ENCODE measurements around the gene COL13A1.

COL13A1 gene

GRCh38 chr10:69845574-69846292 is 44.0 kb downstream of the COL13A1 start:
- DNase-seq (ENCODE audit: low read depth) = no peak

- DNase-seq (ENCODE audit: low read depth) = no peak
Observed at GRCh38 chr10:69846293-69846921, 44.7 kb downstream of the COL13A1 start.

DNA sequence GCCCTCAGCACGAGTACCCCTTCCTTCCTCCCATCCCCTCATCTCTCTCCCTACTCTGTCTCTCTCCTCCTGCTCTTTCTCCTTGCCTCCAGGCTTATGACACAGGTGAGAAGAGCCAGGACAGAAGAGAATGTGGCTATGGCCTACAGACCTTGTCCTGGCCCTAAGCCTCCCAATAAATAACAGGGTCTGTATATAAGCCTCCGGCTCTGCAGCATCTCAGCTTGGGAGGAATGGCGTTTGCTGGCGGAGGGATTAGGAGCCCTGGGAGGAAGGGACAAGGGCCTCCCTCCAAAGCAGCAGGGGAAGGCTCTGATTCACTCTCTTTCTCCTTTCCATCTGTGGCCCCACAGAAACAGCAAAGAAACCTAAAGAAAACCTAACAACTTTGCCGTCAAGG is 45.8 kb downstream of the COL13A1 start:
- no peak for DNase-seq (ENCODE audit: low read depth)

GRCh38 chr10:69847883-69848282 is 46.2 kb downstream of the COL13A1 start:
- no peak for DNase-seq (ENCODE audit: low read depth)

- no peak for DNase-seq (ENCODE audit: low read depth)
Observed at GRCh38 chr10:69848454-69848853, 46.7 kb downstream of the COL13A1 start.

DNA sequence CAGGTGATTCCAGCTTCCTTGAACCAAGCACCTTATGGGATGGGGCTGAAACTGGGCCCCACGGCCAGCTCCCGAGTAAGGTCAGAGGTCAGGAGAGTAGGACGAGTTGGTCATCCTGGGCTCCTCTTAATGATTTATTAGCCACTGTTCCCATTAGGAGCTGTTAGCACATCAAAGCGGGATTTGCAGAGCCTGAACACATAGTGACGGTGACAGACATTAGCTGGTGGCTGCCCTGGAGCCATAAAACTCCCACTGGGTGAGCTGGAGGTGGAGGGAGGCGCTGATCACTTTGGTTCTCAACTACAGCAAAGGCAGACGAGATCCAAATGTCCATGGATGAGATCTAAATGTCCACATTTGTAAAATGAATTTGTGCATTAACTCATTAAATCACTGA is 48.1 kb downstream of the COL13A1 start:
- no peak for DNase-seq (ENCODE audit: low read depth)

- DNase-seq (ENCODE audit: low read depth) = no peak
Observed at GRCh38 chr10:69850440-69850839, 48.7 kb downstream of the COL13A1 start.

DNA sequence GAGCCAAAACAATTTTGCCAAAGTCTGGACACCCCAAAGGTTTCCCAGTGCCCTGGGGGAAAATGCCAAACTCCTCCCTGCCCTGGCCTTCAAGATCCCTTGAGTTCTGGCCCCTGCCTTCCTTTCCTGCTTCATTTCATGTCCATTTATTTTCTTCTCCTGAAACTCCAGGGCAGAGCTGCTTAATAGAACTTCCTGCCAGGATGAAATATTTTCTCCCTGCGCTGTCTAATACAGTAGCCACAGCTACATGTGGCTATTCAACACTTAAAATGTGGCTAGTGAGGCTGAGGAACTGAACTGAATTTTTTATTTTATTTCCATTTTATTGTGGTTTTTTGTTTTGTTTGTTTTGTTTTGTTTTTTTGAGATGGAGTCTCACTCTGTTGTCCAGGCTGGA is 49.6 kb downstream of the COL13A1 start:
- DNase-seq (ENCODE audit: low read depth) = no peak

DNA sequence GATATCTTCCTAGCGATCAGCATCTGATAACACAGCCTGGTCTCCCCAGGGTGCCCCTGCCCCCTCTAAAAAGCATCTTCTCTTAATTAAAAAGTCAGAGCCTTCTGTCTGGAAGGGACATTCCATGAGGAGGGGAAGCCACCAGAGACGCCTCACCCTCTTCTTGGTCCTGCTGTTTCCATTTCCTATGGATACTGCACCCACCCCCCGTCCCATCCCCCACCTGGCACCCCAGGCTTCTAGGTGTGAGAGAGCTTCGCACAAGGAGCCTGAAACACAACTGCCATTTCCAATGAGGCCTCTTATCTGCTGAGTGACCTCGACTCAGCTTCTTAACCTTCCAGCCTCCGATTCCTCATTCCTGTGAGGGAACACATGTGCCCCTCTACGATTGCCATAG is 51.4 kb downstream of the COL13A1 start:
- no peak for DNase-seq (ENCODE audit: low read depth)

DNA sequence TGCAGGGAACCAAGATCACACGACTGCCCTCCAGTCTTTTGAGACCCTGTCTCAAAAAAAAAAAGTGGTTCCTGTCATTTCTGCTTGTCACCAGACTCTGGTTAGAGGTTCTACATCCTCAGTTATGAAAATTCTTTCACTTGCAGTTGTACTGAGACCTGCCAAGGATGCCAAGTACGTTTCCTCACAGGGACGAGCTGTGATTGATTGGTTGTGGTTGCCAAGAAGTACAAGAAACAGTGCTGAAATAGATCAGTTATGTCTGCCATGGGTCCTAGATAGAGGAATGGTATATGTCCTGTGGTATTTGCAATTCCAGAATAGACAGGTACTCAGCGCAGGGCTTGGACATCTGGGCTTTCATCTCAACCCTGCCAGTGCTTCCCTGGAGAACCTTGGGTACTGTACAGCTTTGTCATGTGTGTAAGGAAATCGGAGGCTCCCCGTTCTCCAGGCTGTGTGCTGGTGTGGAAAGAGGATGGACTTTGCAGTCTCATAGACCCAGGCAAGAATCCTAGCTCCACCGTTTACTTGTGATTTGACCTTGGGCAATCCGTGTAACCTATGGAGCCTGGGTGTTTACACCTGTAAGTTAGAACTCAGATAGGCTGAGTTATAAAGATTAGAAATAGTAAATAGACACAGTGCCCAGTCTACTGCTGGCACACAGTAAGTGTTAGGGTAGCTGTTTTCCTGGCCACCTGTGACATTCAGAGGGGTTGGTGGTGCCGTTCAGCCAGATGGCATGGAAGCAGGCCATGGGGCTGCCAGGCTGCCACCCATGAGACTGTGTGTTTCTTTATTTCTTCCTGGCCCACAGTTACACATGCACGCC is 53.0 kb downstream of the COL13A1 start:
- no peak for DNase-seq (ENCODE audit: low read depth)

- no peak for DNase-seq (ENCODE audit: low read depth)
Observed at GRCh38 chr10:69855346-69856111, 53.8 kb downstream of the COL13A1 start.

DNA sequence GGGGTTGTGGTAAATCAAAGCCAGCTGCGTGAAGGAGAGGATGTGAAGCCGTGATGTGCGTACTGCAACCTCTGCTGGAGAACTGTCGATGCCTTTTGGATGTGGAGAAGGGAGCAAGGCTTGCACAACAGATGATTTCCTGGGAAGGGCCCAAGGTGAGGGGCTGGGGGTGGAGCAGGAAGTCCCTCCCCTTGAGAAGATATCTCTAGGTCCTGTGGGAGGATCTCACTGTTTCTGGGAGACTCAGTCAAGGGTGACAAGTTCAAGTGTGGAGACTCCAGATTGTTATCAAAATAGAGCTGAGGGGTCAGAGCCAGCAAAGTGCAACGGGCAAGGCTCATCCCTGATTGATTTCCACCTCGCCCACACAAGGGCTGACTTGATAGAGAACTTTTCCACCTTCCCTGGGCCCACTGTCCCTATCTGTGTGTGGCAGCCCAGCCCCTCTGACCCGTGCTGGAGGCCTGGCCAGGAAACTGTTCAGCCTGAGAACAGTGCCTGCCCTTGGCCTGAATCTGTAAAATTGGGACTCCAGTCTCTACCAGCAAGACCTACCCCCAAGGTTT is 55.0 kb downstream of the COL13A1 start:
- no peak for DNase-seq (ENCODE audit: low read depth)

GRCh38 chr10:69858201-69858600 is 56.5 kb downstream of the COL13A1 start:
- DNase-seq (ENCODE audit: low read depth) = no peak

GRCh38 chr10:69860271-69860670 is 58.6 kb downstream of the COL13A1 start:
- DNase-seq (ENCODE audit: low read depth) = no peak

GRCh38 chr10:69861251-69862240 is 59.8 kb downstream of the COL13A1 start:
- no peak for DNase-seq (ENCODE audit: low read depth)

GRCh38 chr10:69862882-69863530 is 61.3 kb downstream of the COL13A1 start:
- no peak for DNase-seq (ENCODE audit: low read depth)

- no peak for DNase-seq (ENCODE audit: low read depth)
Observed at GRCh38 chr10:69863580-69863979, 61.9 kb downstream of the COL13A1 start.

- no peak for DNase-seq (ENCODE audit: low read depth)
Observed at GRCh38 chr10:69864321-69864720, 62.6 kb downstream of the COL13A1 start.

GRCh38 chr10:69865450-69865849 is 63.7 kb downstream of the COL13A1 start:
- DNase-seq (ENCODE audit: low read depth) = no peak

GRCh38 chr10:69866246-69866687 is 64.6 kb downstream of the COL13A1 start:
- DNase-seq (ENCODE audit: low read depth) = no peak
